NCI-H146 treated with DMSO at 0.1 percent for 48 hours (cell line): Measurements from ENCODE around the gene FRMD4A.

Experiments
- DNase-seq: peaks from one replicate; lab custom pipeline; 2025; ENCODE audit not compliant: unreplicated experiment; lab: John Stamatoyannopoulos, UW

FRMD4A gene

DNA sequence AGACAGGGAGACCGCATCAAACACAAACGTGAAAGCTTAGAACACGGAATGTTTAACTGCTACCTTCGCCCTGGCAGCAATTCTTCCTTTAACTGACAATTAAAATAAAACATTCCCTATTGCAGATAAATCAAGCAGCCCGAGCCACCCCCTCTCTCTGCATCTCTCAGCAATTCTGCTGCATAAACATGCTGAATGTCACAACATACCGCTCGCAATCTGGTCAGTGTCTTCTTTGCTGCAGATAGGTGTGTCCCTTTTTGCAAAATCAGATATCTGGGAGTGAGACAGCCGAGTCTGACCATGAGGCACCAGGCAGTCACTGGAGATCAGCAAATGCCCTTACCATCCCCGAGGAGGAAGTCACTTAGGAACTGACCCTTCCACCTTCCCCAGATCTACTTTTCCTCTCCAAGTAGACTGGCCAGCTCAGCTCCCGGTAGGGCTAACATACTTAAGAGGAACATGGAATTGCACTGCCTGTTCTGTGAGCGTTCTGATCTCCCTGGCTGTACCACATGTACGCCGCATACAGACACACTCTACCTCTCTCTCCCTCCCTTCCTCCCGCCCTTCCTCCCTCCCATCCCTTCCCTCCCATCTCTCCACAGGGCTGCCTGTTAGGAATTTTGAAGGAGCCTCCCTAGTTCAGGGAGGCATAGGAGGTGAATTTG lies at the start of gene FRMD4A:
FRMD4A (minus strand) TSS at position 537 of the 674 bp plus-strand sequence.
- DNase-seq: peak; percentile 76

DNA sequence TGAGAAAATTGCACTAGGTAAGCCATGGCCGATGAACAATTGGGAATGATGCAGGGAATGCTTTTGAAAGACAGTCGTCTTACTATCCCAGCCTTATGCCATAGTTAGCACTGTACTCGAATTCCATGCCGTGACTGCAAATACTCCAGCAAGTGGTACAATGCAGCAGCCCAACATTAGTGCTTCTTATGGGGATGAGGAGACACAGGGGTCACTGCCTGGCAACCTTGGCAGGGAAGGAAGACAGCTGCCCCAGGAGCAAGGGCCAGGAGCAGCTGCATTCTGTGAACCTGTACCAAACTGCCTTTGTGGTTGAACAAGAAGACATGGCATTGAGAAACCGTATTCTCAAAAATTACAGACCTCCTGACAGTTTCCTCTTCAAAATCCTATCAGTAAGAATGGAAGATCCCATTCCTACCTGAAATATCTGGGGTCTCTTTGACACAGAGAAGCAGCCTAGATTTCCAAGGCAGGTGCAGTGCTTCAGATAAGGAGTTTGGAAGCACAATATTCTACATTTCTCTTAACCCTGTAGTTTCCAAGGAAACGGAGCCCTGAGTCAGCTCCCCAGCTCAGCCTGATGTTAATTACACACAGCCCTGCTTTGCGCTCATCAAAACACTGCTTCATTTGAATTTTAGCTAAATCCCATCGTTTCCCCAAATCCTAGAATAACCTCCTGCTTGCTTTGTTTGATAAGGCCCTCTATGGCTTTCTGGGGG lies 49.0 kb upstream of the FRMD4A start:
- DNase-seq: no peak

DNA sequence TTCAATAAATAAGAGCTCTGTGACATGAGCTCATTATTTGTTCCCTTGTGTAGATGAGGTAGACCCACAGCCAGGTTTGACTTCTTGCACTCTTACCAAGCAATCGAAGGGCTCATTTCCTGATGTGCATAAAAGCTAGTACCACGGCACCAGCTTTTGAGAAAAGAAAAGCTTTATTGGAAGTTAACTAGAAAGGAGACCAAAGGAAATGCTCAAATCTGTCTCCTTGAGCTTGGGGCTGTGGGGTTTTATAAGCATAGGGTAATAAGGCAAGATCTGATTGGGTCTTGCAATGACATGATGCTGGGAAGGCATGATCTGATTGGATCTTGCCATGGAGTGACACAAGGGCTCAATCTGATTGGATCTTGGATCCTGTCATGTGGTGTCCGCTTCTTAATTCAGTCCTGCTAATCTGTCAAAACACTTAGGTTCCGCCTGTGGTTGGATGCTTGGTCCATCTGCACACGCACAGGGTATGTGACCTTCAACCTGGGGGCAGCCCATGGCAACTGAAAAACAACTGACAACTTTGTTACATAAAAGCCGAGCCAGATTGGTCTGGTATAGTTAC lies 47.8 kb upstream of the FRMD4A start:
- no peak for DNase-seq

DNA sequence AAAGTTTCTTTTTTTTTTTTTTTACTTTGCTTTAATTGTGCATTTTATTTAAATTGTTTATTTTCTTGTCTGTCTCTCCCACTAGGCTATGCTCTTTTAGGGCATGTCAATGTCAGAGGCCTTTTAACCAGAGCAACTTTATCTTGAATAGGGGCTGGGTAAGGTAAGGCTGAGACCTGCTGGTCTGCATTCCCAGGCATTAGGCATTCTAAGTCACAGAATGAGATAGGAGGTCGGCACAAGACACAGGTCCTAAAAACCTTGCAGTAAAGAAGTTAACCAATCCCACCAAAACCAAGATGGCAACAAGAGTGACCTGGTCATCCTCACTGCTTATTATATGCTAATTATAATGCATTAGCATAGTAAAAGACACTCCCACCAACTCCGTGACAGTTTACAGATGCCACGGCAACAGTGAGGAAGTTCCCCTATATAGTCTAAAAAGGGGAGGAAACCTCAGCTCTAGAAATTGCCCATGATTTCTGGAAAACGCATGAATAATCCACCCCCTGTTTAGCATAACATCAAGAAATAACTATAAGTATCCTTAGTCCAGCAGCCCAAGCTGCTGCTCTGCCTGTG lies 47.0 kb upstream of the FRMD4A start:
- no peak for DNase-seq

DNA sequence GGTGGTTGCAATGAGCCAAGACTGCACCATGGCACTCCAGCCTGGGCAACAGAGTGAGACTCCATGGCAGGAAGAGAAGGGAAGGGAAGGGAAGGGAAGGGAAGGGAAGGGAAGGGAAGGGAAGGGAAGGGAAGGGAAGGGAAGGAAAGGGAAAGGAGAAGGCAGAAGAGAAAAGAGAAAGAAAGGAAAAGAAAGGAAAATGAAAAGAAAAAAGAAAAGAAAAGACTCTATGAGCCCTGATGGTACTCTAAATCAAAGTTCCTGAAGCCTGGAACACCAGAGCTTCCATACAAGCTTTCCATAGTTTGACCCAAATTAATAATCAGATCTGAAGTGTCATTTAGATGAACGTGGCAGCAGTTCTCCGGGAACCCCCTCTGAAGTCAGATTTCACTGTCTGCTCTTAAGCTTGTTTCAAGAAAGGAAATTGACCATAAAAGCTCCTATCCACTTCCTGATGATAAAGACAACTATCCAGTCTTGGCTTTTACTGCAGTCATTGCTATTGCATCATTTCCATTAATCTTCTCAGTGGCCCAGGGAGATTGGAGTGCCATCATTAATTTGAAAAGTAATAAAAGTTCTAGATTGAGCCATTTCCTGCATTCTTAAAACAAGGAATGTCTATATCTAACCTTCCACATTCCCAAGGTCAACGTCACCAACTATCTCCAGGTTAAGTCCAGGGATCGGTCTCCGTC lies 44.2 kb upstream of the FRMD4A start:
- DNase-seq: no peak

DNA sequence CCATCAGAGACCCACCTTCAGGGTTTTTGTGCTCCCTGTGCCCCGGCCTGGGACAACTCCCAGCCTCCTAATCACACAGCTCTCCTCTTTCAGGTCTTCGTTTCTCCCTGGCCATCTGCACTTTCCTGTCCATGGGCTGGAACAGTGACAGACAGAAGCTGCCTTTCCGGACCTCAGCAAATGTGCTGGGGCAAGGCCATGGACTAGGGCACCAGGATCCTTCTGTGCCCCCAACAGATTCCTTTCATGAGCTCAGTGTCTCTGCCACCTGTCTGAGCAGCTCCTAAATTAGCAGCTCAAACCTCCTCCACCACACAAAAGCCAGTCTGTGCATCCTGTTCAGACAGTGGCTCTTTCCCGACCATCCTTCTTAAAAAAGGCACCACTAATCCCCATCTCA lies 41.9 kb upstream of the FRMD4A start:
- no peak for DNase-seq

DNA sequence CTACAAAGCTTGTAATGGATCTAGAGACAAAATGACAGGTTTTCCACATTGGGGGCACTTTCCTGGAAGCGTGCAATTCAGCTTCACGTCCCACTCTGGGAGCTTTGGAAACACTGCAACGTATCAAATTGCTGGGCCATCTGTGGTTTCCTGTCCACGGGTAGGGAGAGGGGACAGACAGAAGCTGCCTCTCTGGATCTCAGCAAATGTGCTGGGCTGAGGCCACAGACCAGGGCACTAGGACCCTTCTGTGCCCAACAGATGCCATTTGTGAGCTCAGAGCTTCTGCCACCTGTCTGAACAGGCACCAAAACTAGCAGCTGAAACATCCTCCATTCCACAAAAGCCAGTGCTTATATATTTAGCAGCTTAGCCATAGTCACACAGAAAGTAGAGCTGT lies 40.9 kb upstream of the FRMD4A start:
- DNase-seq: no peak

DNA sequence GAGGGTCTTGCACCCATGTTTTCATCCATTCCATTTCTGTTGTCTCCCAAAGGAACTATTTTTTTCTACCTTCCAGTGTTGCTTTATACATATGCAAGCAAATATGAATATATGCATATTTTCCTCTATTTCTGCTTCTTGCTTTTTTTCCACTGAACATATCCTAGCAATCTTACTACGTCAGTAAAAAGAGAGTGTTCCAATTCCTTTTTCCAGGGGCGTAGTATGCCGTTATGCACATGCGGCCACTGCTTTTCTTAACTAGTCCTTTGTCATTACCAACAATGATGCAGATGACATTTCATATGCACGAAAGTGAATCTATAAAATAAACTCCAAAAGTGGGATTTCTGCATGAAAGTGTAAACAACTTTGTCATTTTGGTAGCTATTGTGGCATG lies 40.2 kb upstream of the FRMD4A start:
- DNase-seq: no peak

DNA sequence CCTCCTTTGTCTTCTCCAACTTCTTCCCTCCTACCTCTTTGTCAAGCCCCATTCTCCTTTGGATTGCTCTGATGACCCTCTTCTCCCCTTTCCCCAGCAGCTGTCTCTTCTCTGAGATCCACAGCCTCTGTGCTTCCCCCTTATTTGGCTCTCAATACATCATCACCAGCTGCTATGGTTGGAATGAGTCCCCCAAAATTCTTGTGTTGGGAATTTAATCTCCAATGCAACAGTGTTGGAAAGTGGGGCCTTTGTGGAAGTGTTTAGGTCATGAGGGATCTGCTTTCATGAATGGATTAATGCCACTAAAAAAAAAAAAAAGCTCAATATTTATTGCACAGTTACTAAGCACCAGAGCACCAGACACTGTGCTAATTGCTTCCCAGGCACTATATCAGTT lies 39.2 kb upstream of the FRMD4A start:
- DNase-seq: no peak

DNA sequence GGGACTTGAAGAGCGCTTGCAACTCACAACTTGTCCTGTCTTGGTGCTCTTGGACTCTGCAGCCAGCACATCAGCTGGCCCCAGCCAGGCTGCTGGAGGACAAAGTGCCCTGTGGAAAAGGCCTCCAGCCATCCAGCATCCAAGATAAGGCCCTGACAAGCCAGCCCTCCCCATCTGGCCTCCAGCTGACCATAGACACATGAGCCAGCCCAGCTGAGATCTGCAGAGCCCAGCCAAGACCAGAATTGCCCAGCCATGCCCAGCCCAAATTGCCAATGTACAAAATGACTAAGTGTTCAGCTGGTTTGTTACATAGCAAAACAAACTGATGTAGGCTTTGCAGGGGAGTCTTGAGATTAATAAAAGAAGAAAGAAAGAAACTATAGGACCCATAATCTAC lies 36.0 kb upstream of the FRMD4A start:
- DNase-seq: no peak

DNA sequence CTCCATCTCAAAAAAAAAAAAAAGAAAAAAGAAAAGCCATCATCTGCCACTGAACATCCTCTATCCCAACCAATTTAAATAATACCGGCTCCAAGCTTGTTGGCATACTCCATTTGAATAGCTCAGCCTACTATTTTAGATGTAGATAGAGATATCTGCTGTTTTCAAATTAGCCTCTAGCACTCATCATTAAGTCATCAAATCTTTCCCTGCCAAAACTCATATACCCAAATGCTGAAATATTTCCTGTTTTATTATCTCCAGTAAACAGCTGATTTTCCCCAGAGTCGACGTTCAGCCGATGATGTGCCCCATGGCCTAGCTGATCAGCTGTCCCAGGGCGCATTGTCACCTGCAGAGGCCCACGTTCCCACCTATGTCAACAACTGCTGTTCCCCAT lies 34.5 kb upstream of the FRMD4A start:
- no peak for DNase-seq

DNA sequence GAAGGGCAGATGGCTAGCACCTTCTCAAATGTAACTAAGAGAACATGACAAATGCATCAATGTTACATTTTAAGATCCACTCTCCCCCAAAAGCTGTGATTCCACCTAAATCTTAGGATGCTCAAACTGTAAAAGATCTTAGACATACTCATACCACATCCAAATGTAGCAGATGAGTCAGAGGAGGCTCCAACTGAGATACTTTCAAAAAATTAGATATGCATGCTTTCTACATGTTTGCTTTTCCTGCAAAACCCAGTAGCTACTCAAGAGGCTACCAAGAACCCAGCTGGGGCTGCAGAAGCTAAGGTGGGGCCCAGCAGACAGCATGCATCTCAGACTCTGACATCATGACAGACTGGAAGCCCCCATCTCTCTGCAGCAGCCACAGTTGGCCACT lies 31.4 kb upstream of the FRMD4A start:
- DNase-seq: no peak

DNA sequence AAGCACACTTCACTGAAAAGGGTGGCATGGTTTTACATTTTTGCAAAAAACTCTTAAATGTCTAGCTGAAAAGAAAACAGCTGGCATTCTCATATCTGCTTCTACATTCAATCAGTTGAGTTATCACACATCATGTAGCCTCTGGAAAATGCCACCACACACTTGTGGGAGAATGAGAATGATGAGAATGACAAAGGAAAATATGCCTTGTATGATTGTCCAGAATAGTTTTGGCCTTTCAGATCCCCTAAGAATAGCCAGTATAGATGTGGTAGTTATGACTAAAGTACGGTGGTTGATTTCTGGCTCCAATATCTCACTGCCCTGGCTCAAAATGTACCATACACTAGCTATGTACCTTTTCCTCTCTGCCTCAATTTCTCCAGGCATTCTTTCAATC lies 30.2 kb upstream of the FRMD4A start:
- no peak for DNase-seq

DNA sequence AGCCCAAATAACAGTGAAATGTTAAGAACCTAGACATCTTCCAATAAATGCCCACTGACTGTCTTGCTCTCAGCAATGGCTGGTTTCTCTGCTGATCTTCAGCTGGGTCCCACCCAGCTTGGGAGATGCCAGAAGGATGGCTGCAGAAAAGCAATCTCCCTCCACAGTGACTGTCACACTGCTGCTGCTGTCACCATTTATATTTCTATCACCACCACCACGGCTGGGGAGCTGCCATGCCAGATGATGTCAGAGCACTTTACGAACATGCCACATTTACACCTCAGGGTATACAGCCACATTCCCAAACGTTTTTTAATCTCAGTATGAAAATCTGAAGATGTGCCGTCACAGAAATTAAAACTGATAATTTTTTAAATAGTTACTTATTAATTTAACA lies 29.8 kb upstream of the FRMD4A start:
- no peak for DNase-seq

DNA sequence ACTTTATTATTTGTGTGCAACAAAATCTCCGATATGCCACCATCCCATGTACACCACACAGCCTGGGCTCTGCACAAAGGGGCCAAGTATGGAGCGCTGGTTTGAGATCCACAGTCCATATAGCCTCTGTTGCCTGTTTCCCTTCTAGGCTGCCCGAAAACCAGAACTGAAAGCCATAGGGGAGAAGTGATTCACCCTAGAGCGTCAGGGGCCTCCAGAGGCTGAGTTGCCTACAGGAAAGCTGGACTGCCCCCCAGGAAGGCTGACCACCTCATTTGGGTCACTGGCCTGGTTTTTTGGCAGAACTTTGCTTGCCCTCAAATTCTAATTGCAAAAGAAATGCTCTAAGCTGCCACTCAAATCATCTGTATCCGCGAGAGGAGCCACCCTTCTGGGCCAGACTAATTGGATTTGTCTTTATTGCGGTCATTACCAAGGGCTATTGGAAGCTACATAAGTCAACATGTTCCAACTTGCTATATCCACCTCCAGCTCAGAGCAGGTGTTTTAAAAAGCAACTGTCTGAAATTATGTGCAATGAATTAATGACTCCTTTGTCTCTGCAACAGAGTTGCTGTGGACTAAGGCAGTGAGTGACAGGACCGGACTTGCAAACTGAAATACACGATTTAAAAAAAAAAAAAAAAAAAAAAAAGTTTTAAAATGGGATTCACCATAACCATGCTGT lies 28.3 kb upstream of the FRMD4A start:
- DNase-seq: peak; percentile 98

DNA sequence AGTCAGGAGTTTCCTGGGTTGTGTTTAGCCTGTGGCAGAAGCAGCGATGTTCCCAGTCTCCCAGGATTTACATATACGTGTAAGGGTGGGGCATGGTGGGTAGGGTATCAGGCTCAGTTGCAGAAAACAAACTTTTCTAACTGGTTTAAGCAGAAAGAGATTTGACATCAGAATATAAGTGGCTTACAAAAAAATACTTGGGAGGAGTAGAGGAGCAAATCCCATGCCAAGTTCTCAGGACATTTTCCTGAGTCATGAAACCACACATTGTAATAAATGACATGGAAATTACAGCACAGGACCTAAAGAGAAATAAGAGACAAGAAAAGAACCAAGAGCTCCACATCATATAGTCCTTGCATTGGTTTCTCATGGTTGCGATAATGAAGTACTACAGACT lies 26.2 kb upstream of the FRMD4A start:
- DNase-seq: no peak

DNA sequence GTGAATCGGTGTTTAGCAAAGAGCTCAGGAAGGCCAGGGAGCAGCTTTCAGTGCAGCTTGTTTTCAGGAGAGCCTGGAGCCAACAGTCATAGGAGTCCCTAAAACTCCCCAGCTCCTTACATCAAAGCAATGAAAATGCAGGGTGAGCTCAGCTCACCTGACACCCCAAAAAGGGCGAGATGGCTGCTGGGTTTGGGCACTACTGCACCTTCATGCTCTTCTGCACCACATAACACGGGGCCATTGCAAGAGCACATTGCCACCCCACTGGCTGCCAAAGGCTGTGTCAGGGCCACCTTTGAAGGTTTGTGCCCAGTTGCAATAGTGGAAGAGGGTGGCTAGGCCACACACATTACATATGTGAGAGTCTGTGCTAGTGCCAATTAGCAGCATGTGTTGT lies 25.0 kb upstream of the FRMD4A start:
- no peak for DNase-seq

DNA sequence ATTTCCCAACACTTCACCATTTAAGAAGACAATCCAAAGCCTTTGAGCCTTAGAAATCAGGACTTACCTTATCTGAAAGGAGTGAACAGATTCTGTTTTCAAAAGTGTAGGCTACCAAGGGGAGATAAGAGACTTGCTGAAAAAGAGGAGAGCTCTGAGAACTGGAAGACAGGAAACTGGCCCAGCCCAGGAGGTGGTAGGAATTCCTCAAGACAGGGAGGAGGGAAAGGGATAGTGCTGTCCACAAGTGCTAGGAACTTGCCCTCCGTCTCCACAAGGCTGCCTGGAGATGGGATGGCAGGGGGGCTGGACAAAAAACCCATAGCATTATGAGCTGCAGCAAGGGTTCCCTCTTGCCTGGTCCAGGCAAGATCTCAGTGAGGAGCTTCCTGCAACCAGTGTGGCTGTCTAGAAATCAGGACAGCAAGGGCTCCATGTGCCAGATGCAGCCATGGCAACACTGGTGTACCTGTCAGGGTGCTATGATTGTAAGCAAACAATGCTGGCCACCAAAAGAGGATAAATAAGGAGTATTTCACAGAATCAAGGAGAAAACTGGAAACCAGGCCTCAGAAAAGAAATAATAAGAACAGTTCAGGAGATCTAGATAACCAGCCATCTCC lies 22.7 kb upstream of the FRMD4A start:
- no peak for DNase-seq

DNA sequence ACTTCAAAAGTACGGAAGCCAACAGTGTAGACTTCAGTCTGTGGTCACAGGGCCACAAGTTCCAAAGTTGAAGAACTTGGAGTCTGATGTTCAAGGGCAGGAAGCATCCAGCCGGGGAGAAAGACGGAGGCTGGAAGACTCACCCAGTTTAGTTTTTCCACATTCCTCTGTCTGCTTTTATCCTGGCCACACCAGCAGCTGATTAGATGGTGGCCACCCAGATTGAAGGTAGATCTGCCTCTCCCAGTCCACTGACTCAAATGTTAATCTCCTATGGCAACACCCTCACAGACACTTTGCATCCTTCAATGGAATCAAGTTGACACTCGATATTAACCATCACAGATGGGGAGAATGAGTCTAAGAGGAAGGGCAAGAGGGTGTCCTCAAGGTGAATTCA lies 19.3 kb upstream of the FRMD4A start:
- no peak for DNase-seq

DNA sequence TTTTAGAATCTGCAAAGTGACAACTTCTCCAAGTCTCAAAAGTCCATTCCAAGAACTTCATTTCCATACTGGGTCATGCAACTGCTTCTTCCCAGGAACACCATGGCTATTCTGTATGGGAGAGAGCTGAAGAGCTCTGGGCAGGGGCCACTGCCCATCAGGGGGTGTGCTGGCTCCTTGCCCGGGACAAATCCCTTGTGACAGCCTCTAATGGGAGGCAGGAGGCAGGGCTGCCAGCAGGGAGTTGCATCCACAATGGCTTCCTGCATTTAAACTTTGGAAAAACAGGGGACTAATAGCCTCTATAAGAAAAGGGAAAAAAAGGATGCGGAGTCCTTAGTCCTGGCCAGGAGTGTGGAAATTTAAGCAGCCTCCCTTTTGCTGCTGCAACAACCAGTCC lies 18.4 kb upstream of the FRMD4A start:
- DNase-seq: peak; percentile 58

DNA sequence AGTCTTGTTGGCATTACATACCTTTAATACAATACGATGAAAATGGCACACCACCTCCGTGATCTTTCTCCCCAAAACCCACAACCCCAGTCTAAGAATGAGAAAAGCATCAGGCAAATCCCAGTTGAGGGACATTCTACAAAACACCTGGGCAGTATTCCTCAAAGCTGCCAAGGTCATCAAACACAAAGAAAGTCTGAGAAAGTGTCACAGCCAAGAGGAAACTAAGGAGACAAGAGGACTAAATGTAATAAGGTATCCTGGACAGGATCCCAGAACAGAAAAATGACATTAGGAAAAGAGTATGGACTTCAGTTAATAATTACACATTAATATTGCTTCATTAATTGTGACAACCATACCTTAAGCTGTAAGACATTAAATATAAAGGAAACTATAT lies 14.5 kb upstream of the FRMD4A start:
- no peak for DNase-seq
